Measurements from ENCODE around the gene LRRC74B.

Gene LRRC74B

DNA sequence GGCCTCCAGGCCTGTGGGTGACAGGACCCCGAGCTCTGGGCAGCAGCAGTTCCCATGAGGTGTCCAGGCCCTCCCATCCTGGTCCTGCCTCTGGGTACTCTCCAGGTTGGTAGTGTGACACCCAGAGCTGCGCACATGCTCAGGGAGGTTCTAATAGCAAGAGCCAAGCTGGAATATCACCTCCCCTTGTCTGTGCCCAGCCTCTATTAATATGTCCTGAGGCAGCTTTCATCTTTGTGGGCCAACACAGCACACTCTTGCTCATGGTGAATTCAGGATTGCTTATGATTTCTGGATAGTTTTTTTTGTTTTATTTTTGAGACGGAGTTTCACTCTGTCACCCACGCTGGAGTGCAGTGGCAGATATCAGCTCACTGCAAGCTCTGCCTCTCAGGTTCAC is 27.4 kb upstream of the LRRC74B start:
- H3K4me3 ChIP-seq (ENCODE audit: low read length), result no peak overlapping the region
- peaks cover 23% of the 10 kb centered on the region for H3K4me1 ChIP-seq (ENCODE audit: control insufficient read depth, insufficient read depth, low read length)
- H3K27me3 ChIP-seq (ENCODE audit: control insufficient read depth, insufficient read depth, low read length), result no peaks in the 10 kb centered on the region
- no peaks in the 10 kb centered on the region for H3K36me3 ChIP-seq (ENCODE audit: control insufficient read depth, insufficient read depth, low read length)
- no peaks in the 10 kb centered on the region for H3K9me3 ChIP-seq (ENCODE audit: control insufficient read depth, low read length)
- no peak overlapping the region for H3K9ac ChIP-seq (ENCODE audit: low read length)

GRCh38 chr22:21020802-21021429 is 24.8 kb upstream of the LRRC74B start:
- H3K9ac ChIP-seq (ENCODE audit: low read length), result no peak overlapping the region
- no peak overlapping the region for H3K4me3 ChIP-seq (ENCODE audit: low read length)
- no peaks in the 10 kb centered on the region for H3K9me3 ChIP-seq (ENCODE audit: control insufficient read depth, low read length)
- H3K27me3 ChIP-seq (ENCODE audit: control insufficient read depth, insufficient read depth, low read length), result no peaks in the 10 kb centered on the region
- no peaks in the 10 kb centered on the region for H3K36me3 ChIP-seq (ENCODE audit: control insufficient read depth, insufficient read depth, low read length)
- no peaks in the 10 kb centered on the region for H3K4me1 ChIP-seq (ENCODE audit: control insufficient read depth, insufficient read depth, low read length)

- Histone ChIP-seq H3K36me3 (ENCODE audit: control insufficient read depth, insufficient read depth, low read length) (no peaks in the 10 kb centered on the region), H3K4me1 (ENCODE audit: control insufficient read depth, insufficient read depth, low read length) (peaks cover 5% of the 10 kb centered on the region), H3K27me3 (ENCODE audit: control insufficient read depth, insufficient read depth, low read length) (no peaks in the 10 kb centered on the region), H3K9me3 (ENCODE audit: control insufficient read depth, low read length) (no peaks in the 10 kb centered on the region), H3K9ac (ENCODE audit: low read length) (no peak overlapping the region), H3K4me3 (ENCODE audit: low read length) (no peak overlapping the region)
Measured at GRCh38 chr22:21022507-21022906, 23.2 kb upstream of the LRRC74B start.

GRCh38 chr22:21022955-21023614 is 22.7 kb upstream of the LRRC74B start:
- Histone ChIP-seq H3K4me3 (ENCODE audit: low read length) (no peak overlapping the region), H3K27me3 (ENCODE audit: control insufficient read depth, insufficient read depth, low read length) (no peaks in the 10 kb centered on the region), H3K36me3 (ENCODE audit: control insufficient read depth, insufficient read depth, low read length) (no peaks in the 10 kb centered on the region), H3K9me3 (ENCODE audit: control insufficient read depth, low read length) (no peaks in the 10 kb centered on the region), H3K4me1 (ENCODE audit: control insufficient read depth, insufficient read depth, low read length) (peaks cover 5% of the 10 kb centered on the region), H3K9ac (ENCODE audit: low read length) (no peak overlapping the region)

DNA sequence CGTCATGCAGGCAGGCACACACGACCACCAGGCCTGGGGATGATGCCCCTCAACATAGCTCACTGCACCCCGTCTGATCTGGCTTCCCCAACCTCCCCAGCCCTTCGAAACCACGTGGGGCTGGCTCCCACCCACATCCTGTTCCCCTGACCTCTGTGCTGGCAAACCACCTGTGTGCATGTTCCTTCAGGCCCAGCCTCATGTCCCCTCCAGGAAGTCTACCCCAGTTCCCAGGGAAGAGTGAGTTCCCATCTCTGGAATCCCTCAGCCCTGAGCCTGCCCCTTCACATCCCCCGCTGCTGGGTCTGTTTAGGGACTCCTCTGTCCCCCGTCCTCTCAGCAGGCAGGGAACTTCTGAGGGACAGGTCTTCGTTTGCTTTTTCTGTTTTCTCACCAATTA is 20.5 kb upstream of the LRRC74B start:
- Histone ChIP-seq H3K27me3 (ENCODE audit: control insufficient read depth, insufficient read depth, low read length) (no peaks in the 10 kb centered on the region), H3K4me1 (ENCODE audit: control insufficient read depth, insufficient read depth, low read length) (peaks cover 5% of the 10 kb centered on the region), H3K4me3 (ENCODE audit: low read length) (no peak overlapping the region), H3K36me3 (ENCODE audit: control insufficient read depth, insufficient read depth, low read length) (no peaks in the 10 kb centered on the region), H3K9me3 (ENCODE audit: control insufficient read depth, low read length) (no peaks in the 10 kb centered on the region), H3K9ac (ENCODE audit: low read length) (no peak overlapping the region)

DNA sequence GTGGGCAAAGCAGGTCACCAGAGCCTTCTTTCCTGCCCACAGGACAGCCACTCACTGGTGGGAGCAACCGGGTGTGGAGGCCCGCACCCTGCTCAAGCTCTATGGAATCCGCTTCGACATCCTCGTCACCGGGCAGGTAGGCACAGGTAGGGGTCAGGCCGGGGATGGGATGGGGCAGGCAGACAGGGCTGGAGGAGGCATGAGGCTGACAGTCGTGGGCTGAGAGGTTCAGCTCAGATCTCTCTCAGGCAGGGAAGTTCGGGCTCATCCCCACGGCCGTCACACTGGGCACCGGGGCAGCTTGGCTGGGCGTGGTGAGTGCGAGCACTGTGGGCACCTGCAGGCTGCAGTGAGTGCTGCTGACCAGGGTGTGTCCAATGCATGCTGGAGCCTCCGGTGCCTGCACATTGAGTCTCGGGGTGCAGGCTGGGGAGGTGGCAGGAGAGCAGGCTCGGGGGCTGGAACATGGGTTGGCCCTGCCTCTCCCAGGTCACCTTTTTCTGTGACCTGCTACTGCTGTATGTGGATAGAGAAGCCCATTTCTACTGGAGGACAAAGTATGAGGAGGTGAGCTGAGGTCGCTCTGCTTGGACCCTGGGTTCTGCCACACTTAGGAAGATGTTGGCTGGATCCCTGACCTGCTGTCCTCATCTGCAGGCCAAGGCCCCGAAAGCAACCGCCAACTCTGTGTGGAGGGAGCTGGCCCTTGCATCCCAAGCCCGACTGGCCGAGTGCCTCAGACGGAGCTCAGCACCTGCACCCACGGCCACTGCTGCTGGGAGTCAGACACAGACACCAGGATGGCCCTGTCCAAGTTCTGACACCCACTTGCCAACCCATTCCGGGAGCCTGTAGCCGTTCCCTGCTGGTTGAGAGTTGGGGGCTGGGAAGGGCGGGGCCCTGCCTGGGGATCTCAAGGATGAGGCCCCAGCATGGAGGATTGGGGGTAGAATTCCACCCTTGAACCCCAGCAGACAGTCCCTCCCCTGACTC is 19.7 kb upstream of the LRRC74B start:
- Histone ChIP-seq H3K9me3 (ENCODE audit: control insufficient read depth, low read length) (no peaks in the 10 kb centered on the region), H3K9ac (ENCODE audit: low read length) (no peak overlapping the region), H3K36me3 (ENCODE audit: control insufficient read depth, insufficient read depth, low read length) (no peaks in the 10 kb centered on the region), H3K4me3 (ENCODE audit: low read length) (no peak overlapping the region), H3K27me3 (ENCODE audit: control insufficient read depth, insufficient read depth, low read length) (no peaks in the 10 kb centered on the region), H3K4me1 (ENCODE audit: control insufficient read depth, insufficient read depth, low read length) (peaks cover 5% of the 10 kb centered on the region)

- H3K9ac ChIP-seq (ENCODE audit: low read length), result no peak overlapping the region
- H3K4me1 ChIP-seq (ENCODE audit: control insufficient read depth, insufficient read depth, low read length), result peaks cover 14% of the 10 kb centered on the region
- H3K27me3 ChIP-seq (ENCODE audit: control insufficient read depth, insufficient read depth, low read length), result peaks cover 6% of the 10 kb centered on the region
Measured at GRCh38 chr22:21026783-21027692, 18.7 kb upstream of the LRRC74B start.

GRCh38 chr22:21028277-21029251 is 17.2 kb upstream of the LRRC74B start:
- no peak overlapping the region for H3K9ac ChIP-seq (ENCODE audit: low read length)
- peaks cover 15% of the 10 kb centered on the region for H3K4me1 ChIP-seq (ENCODE audit: control insufficient read depth, insufficient read depth, low read length)
- H3K36me3 ChIP-seq (ENCODE audit: control insufficient read depth, insufficient read depth, low read length), result no peaks in the 10 kb centered on the region
- peaks cover 6% of the 10 kb centered on the region for H3K27me3 ChIP-seq (ENCODE audit: control insufficient read depth, insufficient read depth, low read length)
- no peaks in the 10 kb centered on the region for H3K9me3 ChIP-seq (ENCODE audit: control insufficient read depth, low read length)
- H3K4me3 ChIP-seq (ENCODE audit: low read length), result no peak overlapping the region

More at GRCh38 chr22:21026783-21027692, 18.7 kb upstream of the LRRC74B start:
- no peaks in the 10 kb centered on the region for H3K9me3 ChIP-seq (ENCODE audit: control insufficient read depth, low read length)
- H3K4me3 ChIP-seq (ENCODE audit: low read length), result no peak overlapping the region
- H3K36me3 ChIP-seq (ENCODE audit: control insufficient read depth, insufficient read depth, low read length), result no peaks in the 10 kb centered on the region

- Histone ChIP-seq H3K9me3 (ENCODE audit: control insufficient read depth, low read length) (no peaks in the 10 kb centered on the region), H3K4me3 (ENCODE audit: low read length) (no peak overlapping the region), H3K9ac (ENCODE audit: low read length) (no peak overlapping the region), H3K4me1 (ENCODE audit: control insufficient read depth, insufficient read depth, low read length) (peaks cover 18% of the 10 kb centered on the region), H3K27me3 (ENCODE audit: control insufficient read depth, insufficient read depth, low read length) (peaks cover 6% of the 10 kb centered on the region), H3K36me3 (ENCODE audit: control insufficient read depth, insufficient read depth, low read length) (no peaks in the 10 kb centered on the region)
Measured at GRCh38 chr22:21029486-21030025, 16.2 kb upstream of the LRRC74B start.

GRCh38 chr22:21030032-21030431 is 15.7 kb upstream of the LRRC74B start:
- H3K4me3 ChIP-seq (ENCODE audit: low read length), result no peak overlapping the region
- H3K27me3 ChIP-seq (ENCODE audit: control insufficient read depth, insufficient read depth, low read length), result peaks cover 6% of the 10 kb centered on the region
- no peaks in the 10 kb centered on the region for H3K36me3 ChIP-seq (ENCODE audit: control insufficient read depth, insufficient read depth, low read length)
- peaks cover 18% of the 10 kb centered on the region for H3K4me1 ChIP-seq (ENCODE audit: control insufficient read depth, insufficient read depth, low read length)
- H3K9me3 ChIP-seq (ENCODE audit: control insufficient read depth, low read length), result no peaks in the 10 kb centered on the region
- H3K9ac ChIP-seq (ENCODE audit: low read length), result no peak overlapping the region
